GM12878 (cell line): ENCODE data around the gene EYA4. TPM values are rescaled to one million over a fixed set of nuclear protein-coding genes. Genes with fewer than 3 reads are reported as not detected.

Source experiments
- ATAC-seq: fragments of 200-7000 bp; cut with Tn5 transposase; 3 replicates; pipeline ENCODE4 v1.9.1; 2020; ENCODE audit warnings: mild to moderate bottlenecking, moderate library complexity
- BruUV-seq: library from RNA; stranded (reverse); fragments of 400-500 nt; replicated peaks from 2 replicates; lab custom pipeline; 2021; lab: Mats Ljungman, UMichigan
- CTCF ChIA-PET: fragments of 300-600 bp; sonication (Branson Sonifier 250); formaldehyde crosslinking; extraction: SDS; loops from one replicate; lab custom pipeline; 2021; ENCODE audit warnings: inconsistent platforms; lab: Yijun Ruan, JAX
- POLR2A ChIA-PET: fragments of 350-600 bp; formaldehyde crosslinking; extraction: SDS; loops from one replicate; lab custom pipeline; 2021; ENCODE audit warnings: inconsistent platforms; lab: Charles Lee
- RAD21 ChIA-PET: fragments of 300-600 bp; sonication (Branson Sonifier 250); formaldehyde crosslinking; loops from one replicate; lab custom pipeline; 2023; ENCODE audit warnings: antibody characterized with exemption; ENCODE audit not compliant: unreplicated experiment; lab: Charles Lee
- SMC1A ChIA-PET: fragments of 300-600 bp; sonication (Branson Sonifier 250); formaldehyde crosslinking; loops from one replicate; lab custom pipeline; 2023; ENCODE audit not compliant: unreplicated experiment, uncharacterized antibody; lab: Charles Lee
- DNase-seq: peaks from one replicate; pipeline ENCODE4 v3.0.0-alpha.2; 2011; ENCODE audit warnings: low read depth, low spot score
- FAIRE-seq: peaks from 3 replicates; lab custom pipeline; 2011; peaks lifted over from hg19 to GRCh38; lab: Jason Lieb, UNC
- H2AFZ ChIP-seq: 2 replicates; pipeline ENCODE4 v1.6.0; 2011; ENCODE audit warnings: low read depth, low read length, control low read depth; ENCODE audit not compliant: control insufficient read depth
- H3K27ac ChIP-seq: 2 replicates; pipeline ENCODE4 v1.5.1; 2011; ENCODE audit warnings: control low read depth; ENCODE audit not compliant: control insufficient read depth, insufficient read depth
- H3K27me3 ChIP-seq, 2 experiments: replicated peaks in 1 of 2; 2 replicates each; pipeline versions ENCODE4 v1.6.0 to v1.6.1; 2011; ENCODE audit warnings: low read length in 1 of 2; ENCODE audit not compliant: control insufficient read depth in 2 of 2, insufficient read depth in 2 of 2
- H3K36me3 ChIP-seq, 2 experiments: 2 replicates each; pipeline ENCODE4 v1.5.1; 2011; ENCODE audit warnings: low read length in 1 of 2; ENCODE audit not compliant: control insufficient read depth in 2 of 2, insufficient read depth in 2 of 2
- H3K4me1 ChIP-seq: 2 replicates; pipeline ENCODE4 v1.6.1; 2011; ENCODE audit warnings: mild to moderate bottlenecking, low read length, moderate library complexity, mixed read lengths; ENCODE audit not compliant: control insufficient read depth, insufficient read depth
- H3K4me2 ChIP-seq: 2 replicates; pipeline ENCODE4 v1.6.0; 2011; ENCODE audit warnings: control low read depth; ENCODE audit not compliant: control insufficient read depth, insufficient read depth
- H3K4me3 ChIP-seq: fragments of 200-600 bp; sonication (generic); 2 replicates; pipeline ENCODE4 v1.5.1; 2016
- H3K79me2 ChIP-seq: 2 replicates; pipeline ENCODE4 v1.6.0; 2011; ENCODE audit warnings: low read length; ENCODE audit not compliant: control insufficient read depth, insufficient read depth
- H3K9ac ChIP-seq: 2 replicates; pipeline ENCODE4 v1.8.0; 2011; ENCODE audit warnings: low read length, control low read depth, mixed read lengths; ENCODE audit not compliant: control insufficient read depth, insufficient read depth
- H3K9me3 ChIP-seq: replicated peaks from 3 replicates; pipeline ENCODE4 v1.5.1; 2011; ENCODE audit warnings: mild to moderate bottlenecking, low read length; ENCODE audit not compliant: control insufficient read depth, insufficient read depth
- H4K20me1 ChIP-seq: 2 replicates; pipeline ENCODE4 v1.6.0; 2011; ENCODE audit not compliant: control insufficient read depth, insufficient read depth
- BCL11A ChIP-seq: IDR thresholded peaks from 2 replicates; pipeline ENCODE4 v1.6.1; 2011; ENCODE audit warnings: low read depth, low read length
- BRCA1 ChIP-seq: IDR thresholded peaks from 2 replicates; pipeline ENCODE4 v1.6.1; 2011; ENCODE audit warnings: low read depth, low read length, improper control_type of control experiment
- CBFB ChIP-seq: IDR thresholded peaks from 2 replicates; pipeline ENCODE4 v1.6.1; 2016; ENCODE audit warnings: antibody characterized with exemption, low read depth
- EP300 ChIP-seq, 2 experiments: fragments of 150-350 bp in 1 of 2; IDR thresholded peaks; 2 replicates each; pipeline ENCODE4 v1.6.1; 2011 to 2012; ENCODE audit warnings: low read depth in 2 of 2, low read length in 2 of 2, borderline replicate concordance in 1 of 2, improper control_type of control experiment in 1 of 2, inconsistent platforms in 1 of 2; ENCODE audit not compliant: control insufficient read depth in 1 of 2
- FOS ChIP-seq: IDR thresholded peaks from 3 replicates; pipeline ENCODE4 v1.6.1; 2011; ENCODE audit warnings: borderline replicate concordance; ENCODE audit not compliant: insufficient read length; ENCODE audit errors: extremely low read depth
- IRF5 ChIP-seq: fragments of 450-650 bp; IDR thresholded peaks from 2 replicates; pipeline ENCODE4 v1.6.1; 2017; ENCODE audit warnings: borderline replicate concordance
- LARP7 ChIP-seq: fragments of 450-650 bp; IDR thresholded peaks from 2 replicates; pipeline ENCODE4 v1.6.1; 2017; ENCODE audit warnings: mild to moderate bottlenecking
- MYC ChIP-seq: IDR thresholded peaks from 2 replicates; pipeline ENCODE4 v1.6.1; 2011; ENCODE audit warnings: mild to moderate bottlenecking, low read length, moderate library complexity, inconsistent platforms; ENCODE audit not compliant: insufficient read depth, insufficient replicate concordance, insufficient read length, severe bottlenecking
- PAX8 ChIP-seq: fragments of 450-650 bp; IDR thresholded peaks from 2 replicates; pipeline ENCODE4 v1.6.1; 2017; ENCODE audit warnings: mild to moderate bottlenecking, moderate library complexity
- RELB ChIP-seq: fragments of 450-650 bp; IDR thresholded peaks from 2 replicates; pipeline ENCODE4 v1.6.1; 2017; ENCODE audit warnings: low read depth, mild to moderate bottlenecking, moderate library complexity
- RUNX3 ChIP-seq: IDR thresholded peaks from 2 replicates; pipeline ENCODE4 v1.6.1; 2012; ENCODE audit warnings: low read length, inconsistent platforms
- ZNF622 ChIP-seq: fragments of 450-650 bp; IDR thresholded peaks from 2 replicates; pipeline ENCODE4 v1.6.1; 2017; ENCODE audit warnings: mild to moderate bottlenecking, inconsistent platforms
- WGBS: methylation state at CpG from one replicate; pipeline ENCODE4 v1.1.6; 2016; ENCODE audit warnings: low lambda C conversion rate; ENCODE audit not compliant: insufficient replicate concordance, insufficient coverage; ENCODE audit errors: missing lambda C conversion rate; 5-methylcytosine and 5-hydroxymethylcytosine counted together
- in situ Hi-C: fragments of 300-500 bp; cut with MboI; formaldehyde crosslinking; loops from 9 replicates; pipeline ENCODE4 v1.14.3; 2018; ENCODE audit warnings: mixed read lengths
- intact Hi-C: fragments of 100-400 bp; cut with micrococcal nuclease; formaldehyde crosslinking; loops from one replicate; pipeline ENCODE4 v1.14.2; 2022; ENCODE audit not compliant: unreplicated experiment
- polyA plus RNA-seq, 11 experiments: library from polyadenylated mRNA; depleted of rRNA in 4 of 11; unstranded in 6 of 11; stranded (reverse) in 5 of 11; fragments of >200 nt; fragmentation: Nextera tagmentation in 4 of 11; fragmentation: Illumina TruSeq in 1 of 11; extraction: Ambion mirVana in 4 of 11; extraction: Trizol in 1 of 11; gene quantifications; 1 replicate in 1 of 11; 2 replicates in 10 of 11; pipeline versions ENCODE4 v1.2.1 to v1.2.3, GENCODE V29; 2011 to 2016; ENCODE audit warnings: inconsistent platforms in 2 of 11, missing spikeins in 2 of 11, low read depth in 1 of 11
- total RNA-seq, 4 experiments: library from RNA; depleted of rRNA in 3 of 4; stranded (reverse); fragments of >200 nt in 3 of 4; fragmentation: Illumina TruSeq in 1 of 4; extraction: Trizol in 1 of 4; gene quantifications; 2 replicates each; pipeline versions ENCODE4 v1.2.1 to v1.2.3, GENCODE V29; 2013 to 2021
- TF ChIP-seq, protein P1 (sequence below): IDR thresholded peaks from 2 replicates; pipeline ENCODE4 v1.6.1; 2012; ENCODE audit warnings: low read depth, low read length, improper control_type of control experiment

Gene EYA4
- total and polyA plus RNA-seq, 10 of the 15 experiments (the other 5 are each of a cell fraction or from before 2014, with no cell fraction given): 0.02 TPM; not detected in 9

DNA sequence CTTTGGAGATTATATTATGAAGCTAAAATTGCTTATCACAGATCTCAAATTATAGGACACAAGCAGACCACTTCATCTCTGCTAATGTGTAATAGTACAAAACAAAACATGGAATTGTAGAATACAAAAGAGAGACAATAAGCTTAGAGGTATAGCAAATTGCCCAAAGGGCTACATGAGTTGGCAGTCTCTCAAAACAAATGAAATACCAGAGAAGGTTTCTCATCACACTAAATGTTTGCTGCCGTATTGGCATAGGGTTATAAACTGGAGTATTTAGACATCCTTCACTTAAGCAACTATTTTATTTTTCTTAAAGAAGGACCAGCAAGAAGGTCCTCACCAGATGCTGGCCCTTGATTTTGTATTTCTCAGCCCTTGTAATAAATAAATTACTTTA is 5.9 kb upstream of the EYA4 start:
- Histone ChIP-seq H4K20me1 (no peaks in the 10 kb centered on the region), H3K27me3 (peaks cover 0 to 2% of the 10 kb centered on the region in 2 experiments; a peak in 1 of 4 replicates), H3K4me1 (no peaks in the 10 kb centered on the region), H3K79me2 (no peaks in the 10 kb centered on the region), H2AFZ (no peak overlapping the region), H3K4me3 (no peak overlapping the region), H3K27ac (no peak overlapping the region), H3K9ac (no peak overlapping the region), H3K4me2 (no peak overlapping the region), H3K36me3 (no peaks in the 10 kb centered on the region), H3K9me3 (no peaks in the 10 kb centered on the region)
- intact Hi-C loops: no loop called here
- SMC1A ChIA-PET: no interaction called here
- POLR2A ChIA-PET: no interaction called here
- TF ChIP-seq CBFB (no peak), BRCA1 (no peak)
- DNase-seq: no peak
- no peak for ATAC-seq
- WGBS: 0% methylated on average over 1 of the region's 1 CpG
- in situ Hi-C loops: no loop called here
- CTCF ChIA-PET: no interaction called here
- BruUV-seq: no TSS peak
- FAIRE-seq: no peak
- RAD21 ChIA-PET: no interaction called here

DNA sequence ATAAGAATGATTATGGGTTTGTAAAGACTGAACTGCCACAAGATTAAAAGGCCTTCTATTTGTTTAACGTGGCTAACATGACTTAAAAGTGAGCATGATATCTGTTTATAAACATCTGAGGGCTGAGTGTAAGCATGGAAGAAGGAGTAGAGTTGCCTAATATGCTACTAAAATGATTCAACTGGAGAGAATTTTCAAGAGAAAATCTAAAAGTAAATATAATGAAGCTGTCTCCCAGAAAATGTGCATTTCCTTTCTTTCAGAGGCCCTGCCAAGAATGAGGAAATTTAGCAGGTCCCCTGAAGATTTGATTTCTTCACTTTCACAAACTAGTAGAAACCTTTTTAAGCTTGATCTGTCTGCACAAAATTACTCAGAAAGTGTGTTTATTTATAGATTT is 4.2 kb upstream of the EYA4 start:
- H3K4me2 ChIP-seq: no peak overlapping the region
- H3K4me3 ChIP-seq: no peak overlapping the region
- H3K36me3 ChIP-seq: no peaks in the 10 kb centered on the region
- DNase-seq: no peak
- no peaks in the 10 kb centered on the region for H3K9me3 ChIP-seq
- intact Hi-C loops (no loop called here), in situ Hi-C loops (no loop called here)
- no peak overlapping the region for H3K27ac ChIP-seq
- no peak for FAIRE-seq
- H3K27me3 ChIP-seq: peaks cover 2 to 7% of the 10 kb centered on the region in 2 experiments
- RAD21 ChIA-PET: no interaction called here
- SMC1A ChIA-PET: no interaction called here
- no peaks in the 10 kb centered on the region for H3K4me1 ChIP-seq
- 26% methylated on average over 1 of the region's 1 CpG for WGBS
- H3K79me2 ChIP-seq: no peaks in the 10 kb centered on the region
- CTCF ChIA-PET: no interaction called here
- no peak for ATAC-seq
- no peaks in the 10 kb centered on the region for H4K20me1 ChIP-seq
- H3K9ac ChIP-seq: no peak overlapping the region
- BruUV-seq: no TSS peak
- H2AFZ ChIP-seq: no peak overlapping the region
- POLR2A ChIA-PET: no interaction called here
- no peak for TF ChIP-seq RELB
- no peak for TF ChIP-seq PAX8
- TF ChIP-seq LARP7: no peak
- no peak for TF ChIP-seq RUNX3
- no peak for TF ChIP-seq MYC
- TF ChIP-seq BRCA1: no peak
- no peak for TF ChIP-seq IRF5
- TF ChIP-seq, protein P1, sequence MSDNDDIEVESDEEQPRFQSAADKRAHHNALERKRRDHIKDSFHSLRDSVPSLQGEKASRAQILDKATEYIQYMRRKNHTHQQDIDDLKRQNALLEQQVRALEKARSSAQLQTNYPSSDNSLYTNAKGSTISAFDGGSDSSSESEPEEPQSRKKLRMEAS: no peak
- TF ChIP-seq EP300 (IDR thresholded peaks at IDR 0.05; ENCODE audit: borderline replicate concordance in 1 of 2, control insufficient read depth in 1 of 2, low read depth in 2 of 2, low read length in 2 of 2): no peak
- TF ChIP-seq CBFB: no peak
- TF ChIP-seq FOS: no peak
- no peak for TF ChIP-seq BCL11A
- TF ChIP-seq ZNF622: no peak
